ENCODE results near the gene CD69.
"Not testable (repeated sequence)": the region's sequence is repeated elsewhere in the genome, so short reads cannot be mapped to it uniquely, and the experiment has no call there.

The CD69 gene

DNA sequence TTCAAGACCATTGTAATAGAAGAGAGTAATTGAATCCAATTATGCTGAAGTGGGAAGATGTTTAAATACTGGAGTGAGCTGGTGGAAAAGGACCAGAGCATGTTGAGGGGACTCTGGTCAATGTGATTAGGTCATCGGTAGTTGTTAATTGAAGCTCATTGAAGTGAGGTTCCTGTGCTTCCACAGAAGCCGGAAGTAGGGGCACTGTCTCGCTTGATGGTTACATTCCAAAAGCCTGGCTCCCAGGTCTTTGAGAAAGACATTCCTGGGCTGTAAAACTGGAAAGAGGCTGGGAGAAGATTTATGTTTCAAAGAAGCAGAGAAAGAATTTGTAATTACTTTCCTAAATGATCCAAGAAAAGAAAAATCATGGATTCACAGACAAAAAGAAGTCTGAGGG is 15.5 kb downstream of the CD69 start:
- no peak for DNase-seq

DNA sequence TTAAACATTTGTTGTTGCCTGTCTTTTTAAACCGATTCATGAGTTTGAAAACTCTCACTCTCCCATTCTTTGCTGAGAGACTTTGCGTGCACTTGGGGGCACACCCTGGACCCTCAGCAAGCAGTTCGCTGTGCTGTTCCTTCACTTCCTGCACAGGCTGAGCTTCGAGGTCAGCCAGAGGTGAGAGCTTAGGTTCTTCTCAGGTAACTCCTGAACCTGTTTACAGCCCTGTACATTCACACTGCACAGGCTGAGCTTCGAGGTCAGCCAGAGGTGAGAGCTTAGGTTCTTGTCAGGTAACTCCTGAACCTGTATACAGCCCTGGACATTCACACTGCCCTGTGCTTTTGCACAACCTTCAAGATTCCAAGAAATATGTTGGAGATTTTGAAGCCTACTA is 18.0 kb downstream of the CD69 start:
- DNase-seq, result no peak

DNA sequence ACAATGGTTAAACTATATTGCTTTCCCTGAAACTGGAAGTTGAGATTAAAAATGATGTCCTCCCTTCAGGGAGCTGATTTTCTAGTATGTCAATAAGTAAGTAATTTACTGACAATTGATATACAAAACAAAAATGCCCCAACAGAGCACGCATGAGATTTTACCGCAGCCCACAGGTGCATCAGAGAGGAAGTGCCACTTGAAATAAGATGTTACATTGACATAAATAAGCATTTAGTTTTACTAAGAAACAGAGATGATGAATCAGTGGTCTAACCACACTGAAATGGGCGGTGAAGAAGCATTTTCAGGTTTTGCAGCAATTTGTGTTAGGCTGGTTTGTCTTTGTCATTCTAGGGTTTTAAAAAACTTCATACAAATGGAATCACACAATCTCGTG is 19.0 kb downstream of the CD69 start:
- no peak for DNase-seq

DNA sequence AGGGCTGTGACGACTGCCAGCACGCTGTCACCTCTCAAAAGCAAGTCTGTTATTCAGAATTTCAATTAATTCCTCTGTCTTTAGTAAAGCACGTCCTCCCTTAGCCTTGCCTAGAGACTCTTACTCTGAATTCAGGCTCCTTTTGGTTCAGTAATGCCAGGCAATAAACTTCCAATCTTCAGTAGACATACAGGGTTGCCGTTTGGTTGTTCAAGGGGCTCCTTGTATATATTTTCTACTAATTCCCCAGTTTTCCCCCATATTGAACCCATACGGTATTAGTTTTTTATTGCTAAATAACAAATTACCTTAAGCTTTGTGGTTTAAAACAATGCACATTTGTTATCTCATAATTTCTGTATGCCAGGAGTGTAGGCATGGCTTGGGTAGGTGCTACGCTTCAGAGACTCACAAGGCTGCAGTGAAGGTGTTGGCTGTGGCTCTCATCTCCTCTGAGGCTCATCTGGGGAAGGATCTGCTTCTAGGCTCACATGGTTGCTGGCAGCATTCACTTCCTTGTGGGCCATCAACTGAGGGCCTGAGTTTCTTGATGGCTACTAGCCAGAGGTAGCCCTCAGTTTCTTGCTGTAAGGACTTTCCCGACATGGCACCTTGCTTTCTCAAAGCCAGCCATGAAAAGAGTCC is 20.5 kb downstream of the CD69 start:
- no peak for DNase-seq

DNA sequence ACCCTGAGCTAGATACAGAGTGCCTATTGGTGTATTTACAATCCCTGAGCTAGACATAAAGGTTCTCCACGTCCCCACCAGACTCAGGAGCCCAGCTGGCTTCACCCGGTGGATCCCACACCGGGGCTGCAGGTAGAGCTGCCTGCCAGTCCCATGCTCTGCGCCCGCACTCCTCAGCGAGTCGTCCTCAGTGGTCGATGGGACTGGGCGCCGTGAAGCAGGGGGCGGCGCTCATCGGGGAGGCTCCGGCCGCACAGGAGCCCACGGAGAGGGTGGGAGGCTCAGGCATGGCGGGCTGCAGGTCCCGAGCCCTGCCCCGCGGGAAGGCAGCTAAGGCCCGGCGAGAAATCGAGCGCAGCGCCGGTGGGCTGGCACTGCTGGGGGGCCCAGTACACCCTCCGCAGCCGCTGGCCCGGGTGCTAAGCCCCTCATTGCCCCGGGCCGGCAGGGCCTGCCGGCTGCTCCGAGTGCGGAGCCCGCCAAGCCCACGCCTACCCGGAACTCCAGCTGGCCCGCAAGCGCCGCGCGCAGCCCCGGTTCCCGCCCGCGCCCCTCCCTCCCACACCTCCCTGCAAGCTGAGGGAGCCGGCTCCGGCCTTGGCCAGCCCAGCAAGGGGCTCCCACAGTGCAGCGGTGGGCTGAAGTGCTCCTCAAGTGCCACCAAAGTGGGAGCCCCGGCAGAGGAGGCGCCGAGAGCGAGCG is 21.1 kb downstream of the CD69 start:
- not testable (repeated sequence) for DNase-seq

DNA sequence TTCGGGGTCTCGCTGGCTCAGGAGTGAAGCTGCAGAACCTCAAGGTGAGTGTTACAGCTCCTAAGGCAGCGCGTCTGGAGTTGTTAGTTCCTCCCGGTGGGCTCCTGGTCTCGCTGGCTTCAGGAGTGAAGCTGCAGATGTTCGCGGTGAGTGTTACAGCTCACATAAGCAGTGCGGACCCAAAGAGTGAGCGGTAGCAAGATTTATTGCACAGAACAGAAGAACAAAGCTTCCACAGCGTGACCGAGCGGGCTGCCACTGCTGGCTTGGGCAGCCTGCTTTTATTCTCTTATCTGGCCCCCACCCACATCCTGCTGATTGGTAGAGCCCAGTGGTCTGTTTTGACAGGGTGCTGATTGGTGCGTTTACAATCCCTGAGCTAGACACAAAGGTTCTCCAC is 21.8 kb downstream of the CD69 start:
- not testable (repeated sequence) for DNase-seq

DNA sequence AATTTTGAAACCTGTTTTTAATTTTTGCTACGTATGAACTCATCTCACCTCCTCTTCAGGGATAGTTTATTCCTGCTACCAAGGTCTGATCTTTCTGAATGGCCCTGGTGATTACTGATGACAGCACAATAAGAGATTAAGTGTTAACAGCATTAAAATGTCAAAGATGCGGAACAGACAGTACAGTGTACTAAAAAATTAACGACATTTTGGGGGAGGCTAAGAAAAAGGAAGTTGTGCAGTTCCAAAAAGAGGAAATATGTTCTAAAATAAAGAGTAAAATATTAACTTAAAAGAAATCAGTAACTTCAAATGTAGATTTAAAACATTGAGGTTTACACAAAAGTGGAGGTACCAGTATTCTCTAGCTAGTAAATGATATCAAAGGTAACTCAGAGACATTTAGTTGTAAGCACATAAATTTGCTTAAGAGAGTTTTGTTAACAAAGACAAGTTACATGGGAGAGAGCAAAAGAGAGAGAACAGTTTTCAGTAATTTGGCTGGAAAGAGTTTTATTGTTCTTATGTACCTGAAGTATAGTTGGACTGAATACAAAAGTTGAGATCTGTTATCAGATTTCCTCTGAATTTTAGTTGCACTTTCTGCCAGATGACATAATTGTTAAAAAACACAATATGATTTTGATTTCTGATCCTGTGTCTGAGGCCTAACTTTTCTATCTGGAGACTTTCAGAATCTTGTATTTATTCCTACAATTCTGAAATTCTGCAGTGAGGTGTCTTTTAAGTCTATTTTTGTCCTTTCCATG is 23.6 kb downstream of the CD69 start:
- no peak for DNase-seq

DNA sequence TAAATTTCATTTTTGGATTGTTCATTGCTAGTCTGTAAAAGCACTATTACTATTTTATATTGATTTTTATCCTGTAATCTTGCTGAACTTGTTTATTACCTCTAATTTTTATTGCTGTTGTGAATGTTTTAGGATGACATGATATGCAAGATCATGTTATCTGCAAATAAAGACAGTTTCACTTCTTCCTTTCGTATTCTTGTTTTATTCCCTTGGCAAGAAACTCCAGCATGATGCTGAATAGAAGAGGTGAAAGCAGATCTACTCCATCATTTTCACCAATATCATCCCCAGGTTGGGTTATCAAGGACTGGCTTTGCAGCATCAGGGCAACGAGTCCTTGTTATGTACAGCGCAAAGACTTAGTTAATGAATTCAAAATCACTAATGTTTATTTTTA is 25.1 kb downstream of the CD69 start:
- no peak for DNase-seq

DNA sequence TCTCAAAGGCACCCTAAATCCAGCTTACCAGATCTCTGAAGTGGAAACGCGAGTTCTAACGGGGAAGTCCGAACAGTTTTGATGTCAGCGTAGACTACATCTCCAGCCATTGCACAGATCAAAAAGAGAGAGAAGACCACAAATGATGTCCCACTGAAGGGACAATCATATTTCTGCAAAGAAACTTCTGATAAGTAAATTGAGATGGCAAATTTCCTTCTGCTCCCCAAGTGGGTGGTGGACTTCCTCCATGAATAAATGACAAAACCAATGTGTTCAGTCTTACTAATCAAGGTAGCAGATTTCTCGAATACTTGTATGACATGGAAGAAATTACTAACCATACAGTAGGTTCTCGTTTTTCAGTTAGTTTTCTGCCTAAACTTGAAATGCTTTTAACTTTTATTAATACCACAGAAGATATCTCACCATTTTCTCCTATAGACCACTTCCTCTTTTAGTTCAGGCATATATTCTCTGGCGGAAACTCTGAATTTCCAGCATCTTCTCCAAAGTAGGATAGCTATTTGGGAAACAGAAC is 27.7 kb downstream of the CD69 start, which contains the start of gene CLECL1:
CLECL1 (minus strand) TSS at position 177 of the 541 bp plus-strand sequence.
- DNase-seq, result no peak

DNA sequence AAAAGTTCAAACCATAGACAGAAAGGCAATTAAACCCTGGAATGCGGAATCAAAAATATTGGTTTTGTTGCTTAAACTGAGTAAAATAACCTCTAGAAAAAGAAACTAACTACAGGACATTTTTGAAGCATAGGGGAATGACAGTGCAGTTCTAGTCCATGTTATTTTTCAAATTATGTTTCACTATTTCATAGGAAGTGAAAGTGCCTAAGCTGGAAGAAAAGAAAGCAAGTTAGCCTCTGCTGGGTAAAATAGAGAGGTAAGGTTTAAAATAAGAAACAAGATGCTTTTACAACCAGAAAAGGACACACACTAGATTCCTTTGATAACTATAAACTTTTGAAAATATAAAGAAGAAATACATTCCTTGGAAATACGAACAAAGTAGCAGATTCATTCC is 28.9 kb downstream of the CD69 start:
- no peak for DNase-seq

DNA sequence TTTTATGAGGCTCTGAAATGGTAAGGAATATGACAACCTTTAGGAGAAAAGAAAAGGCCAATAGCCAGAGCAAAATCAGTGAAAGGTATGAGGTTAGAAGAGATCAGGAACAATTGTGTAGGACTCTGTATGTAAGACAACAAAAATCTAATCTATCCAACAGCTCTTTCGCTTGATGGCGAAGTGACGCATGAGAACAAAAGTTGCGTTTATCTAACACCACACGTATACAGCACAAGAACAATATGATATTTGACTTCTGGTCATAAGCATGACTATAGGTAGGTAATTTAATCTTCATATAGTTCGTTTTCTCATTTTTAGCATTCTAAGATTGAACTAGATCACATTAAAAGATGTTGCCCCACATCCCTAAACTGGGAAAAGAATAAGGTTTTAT is 29.3 kb downstream of the CD69 start:
- DNase-seq, result no peak

DNA sequence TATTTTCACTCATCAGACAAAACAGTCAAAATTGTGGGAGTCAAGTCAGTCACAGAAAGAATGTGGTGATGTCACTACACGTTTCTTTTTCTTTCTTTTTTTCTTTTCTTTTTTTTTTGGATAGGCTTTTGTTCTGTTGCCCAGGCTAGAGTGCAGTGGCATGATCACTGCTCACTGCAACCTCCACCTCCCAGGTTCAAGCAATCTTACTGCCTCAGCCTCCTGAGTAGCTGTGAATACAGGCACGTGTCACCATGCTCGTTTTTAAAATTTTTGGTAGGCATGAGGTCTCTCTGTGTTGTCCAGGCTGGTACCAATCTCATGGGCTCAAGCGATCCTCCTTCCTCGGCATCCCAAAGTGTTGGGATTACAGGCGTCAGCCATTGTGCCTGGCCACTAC is 30.1 kb downstream of the CD69 start:
- no peak for DNase-seq

DNA sequence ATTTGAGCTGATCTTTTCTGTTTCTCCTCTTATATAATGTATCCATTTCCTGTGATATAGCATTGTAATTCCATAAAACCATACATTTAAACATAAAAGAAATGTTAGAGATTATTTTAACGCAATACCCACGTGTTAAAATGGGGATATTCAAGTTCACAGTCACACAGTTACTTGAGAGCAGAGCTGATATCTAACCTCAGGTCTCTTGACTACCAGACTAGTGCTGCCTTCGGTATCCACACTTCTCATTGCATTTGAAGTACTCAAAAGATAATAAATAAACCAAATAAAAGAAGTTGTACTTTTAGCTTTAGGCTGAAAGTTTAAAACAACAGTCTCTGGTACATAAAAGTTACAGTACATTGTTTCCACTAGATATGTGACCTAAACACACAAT is 30.7 kb downstream of the CD69 start:
- DNase-seq, result no peak

DNA sequence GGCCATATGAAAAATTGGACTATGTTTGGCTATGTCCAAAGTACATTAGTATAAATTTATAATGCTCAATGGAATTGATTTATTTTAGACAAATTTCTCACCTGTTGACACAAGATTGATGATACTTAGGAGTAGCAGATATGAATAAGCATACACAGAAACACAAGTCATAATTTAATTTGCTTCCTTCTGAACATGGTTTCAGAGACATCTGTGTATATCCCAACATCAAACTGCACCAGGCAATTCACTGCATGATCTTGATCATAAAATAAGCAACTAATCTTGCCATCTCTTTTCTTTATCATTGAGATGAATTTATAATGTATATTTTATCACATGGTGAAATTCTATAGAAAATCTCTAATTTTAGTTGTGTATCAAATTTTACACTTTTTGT is 31.6 kb downstream of the CD69 start:
- DNase-seq, result no peak

DNA sequence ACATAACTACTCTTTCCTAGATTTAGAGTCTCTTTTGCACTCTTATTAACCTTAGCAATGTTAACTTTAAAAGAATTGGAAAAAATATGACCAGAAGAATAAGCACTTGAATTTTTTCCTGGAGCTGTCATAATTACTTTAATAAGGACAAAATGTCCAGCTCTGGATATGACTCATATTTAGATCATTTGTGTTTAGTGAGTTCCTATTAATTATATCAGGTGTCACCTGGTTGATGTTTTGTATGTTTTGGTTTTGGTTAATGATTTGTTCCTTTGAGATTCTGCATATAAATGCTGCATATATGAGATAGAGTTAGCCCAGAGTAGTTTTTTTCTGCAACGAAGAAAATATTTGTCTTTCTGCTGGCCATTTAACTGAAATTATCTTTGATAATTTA is 32.9 kb downstream of the CD69 start:
- no peak for DNase-seq

DNA sequence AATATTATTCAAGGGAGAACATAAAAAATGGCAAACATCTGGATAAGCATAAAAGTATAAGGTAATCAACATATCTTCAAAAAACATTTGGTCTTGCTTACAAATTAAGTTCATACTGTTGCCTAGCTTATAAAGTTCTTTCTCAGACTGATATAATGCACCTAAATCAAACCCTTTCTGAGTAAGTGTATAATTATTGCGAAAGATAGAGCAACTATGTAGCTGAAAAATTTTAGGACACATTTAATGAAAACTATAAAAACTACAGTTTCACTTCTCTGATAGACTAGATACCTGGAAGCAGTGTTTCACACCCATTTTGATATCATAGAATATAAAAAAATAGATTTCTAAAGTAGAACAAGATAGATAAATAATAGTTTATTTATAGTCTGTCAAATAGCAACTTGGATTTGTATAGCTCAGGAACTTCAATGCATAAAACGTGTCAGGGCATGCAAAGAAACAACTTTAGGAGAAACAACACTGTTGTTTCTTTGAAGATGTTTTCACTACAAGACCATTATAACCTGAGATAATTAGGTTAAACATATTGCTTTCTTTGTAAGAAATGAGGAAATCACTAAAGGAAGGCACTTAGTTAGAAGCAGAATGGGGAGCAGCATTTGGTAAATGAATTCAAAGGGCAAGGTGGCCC is 35.4 kb downstream of the CD69 start:
- no peak for DNase-seq

DNA sequence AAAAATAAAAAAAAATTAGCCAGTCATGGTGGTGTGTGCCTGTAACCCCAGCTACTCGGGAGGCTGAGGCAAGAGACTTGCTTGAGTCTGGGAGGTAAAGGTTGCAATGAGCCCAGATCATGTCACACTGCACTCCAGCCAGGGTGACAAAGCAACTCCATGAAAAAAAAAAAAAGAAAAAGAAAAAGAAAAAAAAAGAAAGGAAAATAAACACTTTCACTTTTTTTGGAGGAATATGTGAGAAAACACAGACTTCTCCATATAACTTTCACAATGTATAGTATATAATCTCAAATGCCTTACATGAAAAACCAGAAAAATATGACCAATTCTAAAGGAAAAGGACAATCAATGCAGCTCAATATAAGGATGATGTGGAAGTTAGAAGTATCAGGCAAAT is 36.7 kb downstream of the CD69 start:
- DNase-seq, result no peak

DNA sequence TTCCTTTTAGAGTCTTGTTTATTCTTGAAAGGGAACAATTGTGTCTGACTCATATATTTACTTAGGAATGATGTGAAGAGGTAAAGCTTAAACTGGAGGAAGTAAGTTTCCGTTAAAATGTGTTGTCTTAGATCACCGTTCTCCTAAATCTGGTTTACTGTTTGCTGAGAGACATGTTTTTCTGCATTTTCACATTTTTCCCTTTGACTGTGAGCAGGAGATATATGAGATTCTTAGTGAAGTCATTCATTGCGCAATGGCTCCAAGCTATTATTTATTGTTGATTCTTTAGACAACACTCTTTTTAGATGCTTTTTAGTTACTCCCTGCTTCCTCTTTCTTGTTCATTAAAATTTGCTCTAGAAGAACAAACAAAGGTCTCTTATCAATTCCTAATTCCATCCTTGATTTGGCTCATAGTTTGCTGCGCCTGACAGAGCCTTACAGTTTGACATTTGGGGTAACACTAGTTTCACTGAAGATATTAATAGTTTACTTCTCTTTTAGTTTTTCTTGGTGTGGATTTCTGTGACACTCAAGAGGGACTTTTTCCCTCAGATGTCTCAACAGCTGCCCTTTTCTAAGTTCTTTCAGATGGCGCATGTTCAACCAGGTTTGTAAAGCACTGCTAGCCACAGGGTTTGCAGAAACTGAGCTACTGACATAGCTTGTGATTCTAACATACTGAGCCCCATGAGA is 39.2 kb downstream of the CD69 start:
- no peak for DNase-seq

DNA sequence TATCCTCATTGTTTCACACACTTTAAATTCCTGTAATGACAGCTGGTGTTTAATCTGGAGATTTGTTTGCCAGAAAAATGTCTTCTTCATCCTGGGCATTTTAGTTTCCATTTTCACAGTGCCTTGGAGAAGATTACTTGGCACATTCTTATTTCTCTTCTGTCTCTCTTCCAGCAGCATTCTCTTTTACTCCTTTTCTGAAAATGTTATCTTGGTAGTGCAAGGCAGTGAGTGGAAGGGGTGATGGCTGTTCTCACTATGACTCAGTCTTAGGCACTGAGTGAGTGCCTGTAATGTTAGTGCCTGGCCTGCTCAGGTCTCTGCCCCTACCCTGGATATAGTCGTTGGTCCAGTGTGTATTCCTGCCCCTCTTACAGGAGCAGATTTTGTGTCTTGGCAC is 40.9 kb downstream of the CD69 start:
- DNase-seq, result no peak

DNA sequence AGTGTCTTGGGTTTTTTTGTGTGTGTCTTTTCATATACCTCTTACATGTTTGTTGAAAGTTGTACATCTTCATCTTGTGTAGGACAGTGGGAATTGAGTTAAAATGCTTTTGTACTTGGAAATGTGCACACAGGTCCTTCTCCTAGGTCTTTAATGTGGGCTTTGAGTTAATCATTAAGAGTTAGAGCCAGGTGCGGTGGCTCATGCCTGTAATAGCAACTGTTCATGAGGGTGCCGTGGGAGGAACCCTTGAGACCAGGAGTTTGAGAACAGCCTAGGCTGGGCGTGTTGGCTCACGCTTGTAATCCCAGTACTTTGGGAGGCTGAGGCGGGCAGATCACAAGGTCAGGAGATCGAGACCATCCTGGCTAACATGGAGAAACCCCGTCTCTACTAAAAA is 41.7 kb downstream of the CD69 start:
- no peak for DNase-seq

DNA sequence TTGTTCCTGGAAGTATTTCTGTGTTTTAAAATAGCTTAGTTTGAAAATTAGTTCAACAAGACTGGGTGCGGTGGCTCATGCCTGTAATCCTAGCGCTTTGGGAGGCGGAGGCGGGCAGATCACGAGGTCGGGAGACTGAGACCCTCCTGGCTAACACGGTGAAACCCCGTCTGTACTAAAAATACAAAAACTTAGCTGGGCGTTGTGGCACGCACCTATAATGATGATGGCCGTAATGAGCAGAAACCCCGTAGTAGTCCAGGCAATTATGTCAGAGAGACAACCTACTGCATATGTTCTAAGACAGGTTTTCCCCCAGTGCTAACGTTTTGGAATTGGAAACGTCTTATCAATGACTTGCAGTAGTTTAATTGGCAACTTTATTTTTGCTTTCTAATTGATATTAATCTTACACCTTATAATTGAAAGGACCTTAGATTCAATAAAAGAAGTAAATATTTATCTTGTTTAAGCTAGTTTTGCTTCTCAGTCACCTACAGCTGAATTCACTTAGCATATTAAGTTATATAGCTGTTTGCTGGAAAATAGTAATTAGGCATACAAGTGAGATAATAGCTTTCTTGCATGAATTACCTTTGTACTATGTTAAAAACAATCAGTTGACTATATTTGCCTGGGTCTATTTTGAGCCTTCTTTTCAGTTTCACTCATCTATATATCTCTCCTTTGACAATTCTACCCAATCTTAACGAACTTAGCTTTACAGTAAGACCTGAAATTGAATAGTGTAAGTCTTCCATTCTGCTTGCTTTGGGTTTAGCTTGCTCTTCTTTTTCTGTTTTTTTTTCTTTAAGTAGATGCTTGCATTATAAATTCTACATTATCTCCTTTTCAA is 43.4 kb downstream of the CD69 start:
- DNase-seq, result no peak
